DLD1 (cell line): ENCODE data around the gene SENP7.

Experiments used
- in situ Hi-C: cut with HindIII; loops from 2 replicates; pipeline ENCODE4 v1.10.0; 2017; ENCODE audit warnings: low sequenced_read_pairs

Gene SENP7

DNA sequence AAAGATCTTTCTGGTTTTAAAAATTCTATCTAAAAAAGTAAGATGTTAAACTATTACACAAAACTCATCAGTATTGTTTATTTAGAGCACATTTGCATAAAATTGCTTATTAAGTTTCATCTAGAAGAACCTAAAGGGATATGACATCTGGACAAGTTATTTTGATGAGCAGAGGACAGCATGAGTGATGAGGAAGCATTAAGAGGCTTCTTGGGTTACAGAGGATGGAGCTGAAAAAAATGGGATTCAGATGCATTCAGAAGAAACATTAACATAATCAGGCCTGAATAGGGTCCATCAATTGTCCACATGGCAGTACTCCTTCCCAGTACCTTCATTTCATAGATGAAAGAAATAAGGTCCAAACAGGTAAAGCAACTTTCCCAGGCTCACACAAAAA lies 234.3 kb downstream of the SENP7 start:
- in situ Hi-C loops = no loop called here
